HTERT RPE-1 (cell line): ENCODE measurements around the gene HAPLN2.

Experiments used
- in situ Hi-C: fragments of 300-500 bp; cut with MboI; formaldehyde crosslinking; loops from 4 replicates; pipeline ENCODE4 v1.14.3; 2020; ENCODE audit warnings: low sequenced_read_pairs

Gene HAPLN2

GRCh38 chr1:156660752-156661112 is 41.5 kb downstream of the HAPLN2 start:
- in situ Hi-C loops: no loop called here

- in situ Hi-C loops: no loop called here
These were observed 43.0 kb downstream of the HAPLN2 start for GRCh38 chr1:156662005-156662799.

- in situ Hi-C loops: no loop called here
These were observed 43.5 kb downstream of the HAPLN2 start for GRCh38 chr1:156662800-156663055.

GRCh38 chr1:156663178-156663577 is 44.0 kb downstream of the HAPLN2 start:
- in situ Hi-C loops: no loop called here

- in situ Hi-C loops: no loop called here
These were observed 45.0 kb downstream of the HAPLN2 start for GRCh38 chr1:156664046-156664766.

- in situ Hi-C loops: no loop called here
These were observed 45.7 kb downstream of the HAPLN2 start for GRCh38 chr1:156664767-156665411.

- in situ Hi-C loops: no loop called here
These were observed 46.3 kb downstream of the HAPLN2 start for GRCh38 chr1:156665539-156665938.

GRCh38 chr1:156666862-156667609 is 47.8 kb downstream of the HAPLN2 start:
- in situ Hi-C loops: no loop called here

- in situ Hi-C loops: no loop called here
These were observed 48.4 kb downstream of the HAPLN2 start for GRCh38 chr1:156667610-156667967.

GRCh38 chr1:156667968-156668709 is 48.9 kb downstream of the HAPLN2 start:
- in situ Hi-C loops: no loop called here

- in situ Hi-C loops: no loop called here
These were observed 49.8 kb downstream of the HAPLN2 start for GRCh38 chr1:156668801-156669637.

- in situ Hi-C loops: no loop called here
These were observed 50.6 kb downstream of the HAPLN2 start for GRCh38 chr1:156669794-156670193.

- in situ Hi-C loops: no loop called here
These were observed 51.1 kb downstream of the HAPLN2 start for GRCh38 chr1:156670359-156670758.

GRCh38 chr1:156670791-156671190 is 51.6 kb downstream of the HAPLN2 start:
- in situ Hi-C loops: no loop called here

- in situ Hi-C loops: no loop called here
These were observed 52.6 kb downstream of the HAPLN2 start for GRCh38 chr1:156671804-156672203.

GRCh38 chr1:156673387-156674121 is 54.3 kb downstream of the HAPLN2 start:
- in situ Hi-C loops: no loop called here
